Fibroblast of skin of right biceps (primary cell): ENCODE results near the gene SLA2.
"Not testable (repeated sequence)": the region's sequence is repeated elsewhere in the genome, so short reads cannot be mapped to it uniquely, and the experiment has no call there.

ENCODE experiments used
- DNase-seq: peaks from one replicate; pipeline ENCODE4 v3.0.0-alpha.2; 2013

SLA2 gene

GRCh38 chr20:36645998-36646397, at the start of gene SLA2:
TSS of gene SLA2 (minus strand) at chr20:36646196. CDS start at chr20:36641335, 4,861 bp downstream.
- DNase-seq: no peak

- not testable (repeated sequence) for DNase-seq
Measured at GRCh38 chr20:36695467-36695866, 49.5 kb upstream of the SLA2 start.

GRCh38 chr20:36688630-36689029, 42.6 kb upstream of the SLA2 start:
- DNase-seq: no peak

GRCh38 chr20:36687850-36688249, 41.9 kb upstream of the SLA2 start:
- no peak for DNase-seq

GRCh38 chr20:36686944-36687343, 40.9 kb upstream of the SLA2 start:
- DNase-seq: no peak

- DNase-seq: no peak
Measured at GRCh38 chr20:36686504-36686903, 40.5 kb upstream of the SLA2 start.

GRCh38 chr20:36684747-36685146, 38.8 kb upstream of the SLA2 start:
- DNase-seq: no peak

GRCh38 chr20:36682311-36682710, 36.3 kb upstream of the SLA2 start:
- no peak for DNase-seq

- no peak for DNase-seq
Measured at GRCh38 chr20:36677422-36677771, 31.4 kb upstream of the SLA2 start.

GRCh38 chr20:36676701-36677421, 30.9 kb upstream of the SLA2 start:
- no peak for DNase-seq

GRCh38 chr20:36675545-36675944, 29.5 kb upstream of the SLA2 start:
- DNase-seq: not testable (repeated sequence)

- DNase-seq: no peak
Measured at GRCh38 chr20:36672991-36673390, 27.0 kb upstream of the SLA2 start.

- no peak for DNase-seq
Measured at GRCh38 chr20:36670665-36671357, 24.8 kb upstream of the SLA2 start.

GRCh38 chr20:36666181-36666740, 20.3 kb upstream of the SLA2 start:
- DNase-seq: peak; percentile 14

- DNase-seq: no peak
Measured at GRCh38 chr20:36663031-36663430, 17.0 kb upstream of the SLA2 start.

GRCh38 chr20:36658300-36658699, 12.3 kb upstream of the SLA2 start:
- no peak for DNase-seq

GRCh38 chr20:36656733-36657132, 10.7 kb upstream of the SLA2 start:
- DNase-seq: no peak

GRCh38 chr20:36655004-36655403, 9.0 kb upstream of the SLA2 start:
- no peak for DNase-seq

- DNase-seq: no peak
Measured at GRCh38 chr20:36654506-36654905, 8.5 kb upstream of the SLA2 start.

GRCh38 chr20:36653456-36653855, 7.5 kb upstream of the SLA2 start:
- DNase-seq: no peak

- DNase-seq: no peak
Measured at GRCh38 chr20:36647196-36648121, 1.5 kb upstream of the SLA2 start.

GRCh38 chr20:36646678-36647077, 682 bp upstream of the SLA2 start:
- DNase-seq: no peak

- no peak for DNase-seq
Measured at GRCh38 chr20:36645353-36645752, 643 bp downstream of the SLA2 start.
